SKM-1 (cell line): ENCODE results near the gene HDAC5.
"Not testable (repeated sequence)": the region's sequence is repeated elsewhere in the genome, so short reads cannot be mapped to it uniquely, and the experiment has no call there.

Source experiments
- DNase-seq: peaks from one replicate; lab custom pipeline; 2025; ENCODE audit not compliant: unreplicated experiment; lab: John Stamatoyannopoulos, UW

The HDAC5 gene

DNA sequence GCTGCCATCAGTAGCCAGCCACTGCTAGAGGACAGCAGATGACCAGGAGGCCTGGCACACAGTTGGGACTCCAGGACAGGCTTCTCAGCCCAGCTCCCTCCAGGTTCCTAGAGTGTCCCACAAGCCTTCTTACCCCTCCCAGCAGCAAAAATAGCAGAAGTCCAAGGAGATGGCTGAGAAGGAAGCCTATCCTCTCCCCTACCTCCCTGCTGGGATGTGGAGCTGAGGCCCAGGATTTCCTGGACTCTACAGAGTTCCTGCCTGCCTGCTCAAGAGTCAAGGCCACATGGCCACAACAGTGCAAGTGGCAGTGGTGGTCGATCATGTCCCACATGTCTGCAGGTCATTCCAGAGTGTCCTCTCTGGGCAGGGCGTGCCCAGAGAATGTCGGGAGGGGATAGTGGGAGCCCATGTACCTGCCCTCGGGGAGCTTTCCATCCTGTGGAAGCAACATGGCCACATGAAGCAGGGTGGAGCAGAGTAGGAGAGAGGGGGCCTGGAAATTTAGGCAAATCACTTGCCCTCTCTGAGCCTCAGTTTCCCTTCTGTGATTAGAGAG is 10.6 kb upstream of the HDAC5 start:
- DNase-seq = no peak

DNA sequence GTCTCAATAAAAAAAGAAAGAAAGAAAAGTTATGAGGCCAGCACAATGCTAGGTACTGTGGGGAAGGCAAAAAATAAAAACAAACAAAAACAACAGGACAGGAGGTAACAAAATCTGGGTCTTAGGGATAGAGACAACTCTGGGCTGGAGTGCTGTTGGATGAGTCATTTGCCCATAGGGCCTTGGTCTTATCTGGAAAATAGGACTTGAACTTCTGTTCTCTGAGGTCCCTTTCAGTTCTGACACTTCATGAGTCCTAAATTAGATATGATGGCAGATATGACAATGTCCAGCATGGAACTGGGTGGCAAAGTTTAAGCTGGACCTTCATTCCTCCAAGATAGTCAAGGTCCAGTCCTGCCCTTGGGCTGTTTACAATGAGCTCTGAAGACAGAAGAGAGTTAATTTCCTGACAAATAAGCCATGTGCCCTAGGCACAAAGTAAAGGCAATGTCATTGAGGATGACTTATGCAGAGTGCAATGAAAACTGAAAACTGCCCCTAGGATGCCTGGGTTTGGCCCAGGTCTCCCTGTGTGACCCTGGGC is 8.9 kb upstream of the HDAC5 start:
- no peak for DNase-seq

DNA sequence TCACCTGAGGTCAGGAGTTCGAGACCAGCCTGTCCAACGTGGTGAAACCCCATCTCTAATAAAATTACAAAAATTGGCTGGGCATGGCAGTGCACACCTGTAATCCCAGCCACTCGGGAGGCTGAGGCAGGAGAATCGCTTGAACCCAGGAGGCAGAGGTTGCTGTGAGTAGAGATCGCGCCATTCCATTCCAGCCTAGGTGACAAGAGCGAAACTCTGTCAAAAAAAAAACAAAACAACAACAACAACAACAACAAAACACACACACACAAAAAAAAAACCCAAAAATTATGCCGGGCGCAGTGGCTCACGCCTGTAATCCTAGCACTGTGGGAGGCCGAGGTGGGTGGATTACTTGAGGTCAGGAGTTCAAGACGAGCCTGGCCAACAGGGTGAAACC is 7.9 kb upstream of the HDAC5 start:
- not testable (repeated sequence) for DNase-seq

DNA sequence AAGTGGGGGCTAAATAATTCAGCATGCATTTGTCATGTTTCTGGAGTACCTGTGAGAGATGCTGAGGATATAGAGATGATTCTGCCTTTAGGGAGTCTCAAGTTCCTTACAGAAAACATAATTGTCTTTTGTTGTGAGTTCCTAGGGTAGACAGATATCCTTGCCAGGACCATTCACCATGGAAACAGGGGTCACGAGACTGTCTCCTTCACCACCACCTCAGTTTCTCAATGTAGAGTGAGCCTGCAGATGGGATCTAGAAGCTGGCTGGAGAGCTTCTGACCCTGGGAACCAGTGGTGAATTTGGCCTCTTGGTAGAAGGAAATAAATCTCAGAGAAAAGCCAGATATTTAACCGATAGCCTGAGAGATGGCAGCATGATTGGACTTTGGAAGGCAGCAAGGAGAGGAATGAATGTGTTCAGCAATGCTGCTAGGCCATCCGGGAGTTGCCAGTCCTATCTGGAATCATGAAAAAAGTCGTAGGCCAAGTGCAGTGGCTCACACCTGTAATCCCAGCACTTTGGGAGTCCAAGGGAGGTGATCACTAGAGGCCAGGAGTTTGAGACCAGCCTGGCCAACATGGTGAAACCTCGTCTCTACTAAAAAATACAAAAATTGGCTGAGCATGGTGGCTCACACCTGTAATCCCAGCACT is 7.4 kb upstream of the HDAC5 start:
- no peak for DNase-seq

DNA sequence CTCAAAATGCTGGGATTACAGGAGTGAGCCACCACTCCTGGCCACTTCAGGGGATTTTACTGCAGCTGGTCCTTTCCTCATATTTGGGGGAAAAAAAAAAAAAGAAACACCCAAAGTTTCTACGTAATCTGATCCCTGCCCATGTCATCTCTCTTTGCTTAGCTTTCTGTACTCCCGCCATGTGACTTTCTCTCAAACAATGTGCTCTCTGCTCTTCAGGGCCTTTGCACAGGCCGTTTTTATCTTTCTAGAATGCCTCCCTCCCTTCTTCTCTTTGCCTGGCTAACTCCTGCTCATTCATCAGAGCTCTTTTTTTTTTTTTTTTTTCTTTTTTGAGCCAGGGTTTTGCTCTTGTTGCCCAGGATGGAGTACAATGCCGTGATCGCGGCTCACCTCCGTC is 4.9 kb upstream of the HDAC5 start:
- DNase-seq = no peak

DNA sequence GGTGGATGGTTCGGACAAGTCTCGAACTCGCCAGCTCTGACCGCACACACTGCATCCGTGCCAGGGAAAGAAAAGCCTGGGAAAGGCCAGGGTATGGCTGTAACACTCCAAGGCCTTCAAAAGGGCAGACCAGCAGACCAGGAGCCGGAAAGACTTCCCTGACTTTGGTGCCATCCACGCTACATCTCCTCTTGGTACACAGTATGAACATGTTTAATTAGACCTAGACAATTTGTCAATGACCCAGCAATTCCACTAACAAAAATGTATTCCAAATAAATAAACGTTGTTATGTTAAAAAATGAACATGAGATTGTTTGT is 637 bp upstream of the HDAC5 start:
- no peak for DNase-seq

DNA sequence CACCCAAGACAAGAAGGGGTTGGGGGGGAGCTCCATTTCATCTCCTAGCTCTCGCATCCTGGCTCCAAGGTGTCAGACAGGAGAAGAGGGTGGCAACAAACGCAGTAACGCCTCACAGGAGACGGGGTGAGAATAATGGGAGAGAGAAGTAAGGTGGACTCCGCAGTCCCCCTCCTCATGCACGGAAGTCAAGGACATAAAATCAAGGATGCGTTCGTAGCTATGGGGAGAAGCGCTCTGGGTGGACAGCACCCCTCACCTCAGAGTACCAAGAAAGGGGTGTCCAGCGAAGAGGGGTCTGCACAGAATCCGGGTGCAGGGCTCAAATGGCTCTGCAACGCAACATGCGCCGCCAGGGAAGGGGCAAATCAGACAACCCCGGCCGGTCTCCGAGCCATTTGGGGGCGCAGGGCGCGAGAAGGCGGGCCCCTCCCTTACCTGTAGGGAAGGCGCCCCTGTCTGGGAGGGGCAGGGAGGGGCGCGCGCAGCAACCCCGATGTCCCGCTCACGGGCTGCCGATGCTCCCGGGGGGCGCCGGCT is 555 bp downstream of the HDAC5 start:
- DNase-seq = no peak

DNA sequence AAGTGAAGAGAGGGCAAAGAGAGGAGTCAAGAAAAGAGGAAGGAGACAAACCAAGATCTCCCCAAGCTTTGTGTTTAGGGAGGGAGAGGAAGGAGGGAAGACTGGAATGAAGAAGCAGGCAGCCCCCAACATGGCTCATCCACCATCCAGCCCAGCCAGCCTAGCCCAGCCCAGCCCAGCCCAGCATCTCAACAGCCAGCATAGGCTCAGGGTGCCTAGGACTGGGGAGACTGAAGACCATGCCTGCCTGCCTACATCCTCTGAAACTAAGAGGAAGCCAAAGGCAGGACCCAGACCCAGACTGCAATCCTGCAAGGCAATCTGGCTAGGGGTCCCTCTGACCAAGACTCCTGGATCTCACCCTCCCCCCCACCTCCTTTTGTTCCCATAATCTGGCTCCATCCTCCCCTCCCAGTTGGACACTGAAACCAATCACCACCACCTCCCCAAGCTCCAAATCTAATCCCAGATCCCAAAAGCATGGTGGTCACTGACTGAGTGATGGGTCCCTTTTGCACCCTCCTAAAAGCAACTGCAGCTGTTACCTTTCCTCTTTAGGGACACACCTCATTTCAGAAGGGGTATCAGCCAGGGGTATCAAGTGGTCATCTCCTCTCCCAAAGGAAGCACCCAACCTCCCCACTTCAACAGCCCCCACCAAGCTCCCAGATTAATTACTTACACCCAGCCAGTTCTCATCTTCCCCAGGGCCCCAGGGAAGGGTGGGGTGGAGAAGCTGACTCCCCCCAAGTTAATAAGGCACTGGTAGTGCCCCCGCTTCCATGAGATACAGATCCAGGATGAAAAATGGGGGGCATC is 1.2 kb downstream of the HDAC5 start:
- DNase-seq = no peak

DNA sequence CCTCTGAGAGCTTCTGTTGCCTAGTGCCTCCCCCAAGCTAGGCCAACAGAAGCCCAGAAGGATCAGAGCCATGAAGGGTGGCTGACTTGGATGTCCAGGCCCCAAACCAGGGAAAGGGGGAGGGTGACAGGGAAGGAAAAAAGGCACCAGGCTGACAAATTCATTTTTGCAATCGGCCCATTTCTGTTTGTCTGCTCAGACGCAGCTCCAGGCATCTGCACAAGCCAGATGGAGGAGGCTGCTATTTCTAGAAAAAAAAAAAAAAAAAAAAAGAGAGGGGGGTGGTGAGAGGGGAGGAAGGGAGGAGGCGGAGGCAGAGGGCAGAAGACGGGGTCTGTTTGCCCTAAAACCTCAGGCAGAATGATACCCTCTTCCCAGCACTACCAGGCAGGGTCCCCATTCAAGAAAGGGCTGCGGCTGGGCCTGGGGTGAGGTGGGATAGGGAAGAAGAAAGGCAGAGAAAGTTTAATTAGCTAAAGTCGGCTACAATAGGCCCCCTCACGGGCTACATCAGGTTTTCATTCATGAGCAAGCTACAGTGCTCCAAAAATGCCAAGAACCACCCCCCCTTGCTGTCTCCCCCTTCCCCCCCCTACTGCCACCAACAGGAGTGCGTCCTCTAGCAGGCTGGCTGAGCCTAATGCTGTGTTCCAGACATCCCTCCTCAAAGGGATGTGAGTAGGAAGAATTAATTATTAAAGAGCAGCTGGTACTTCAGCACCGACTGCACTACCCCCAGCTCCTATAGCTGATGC is 2.4 kb downstream of the HDAC5 start:
- DNase-seq = no peak

DNA sequence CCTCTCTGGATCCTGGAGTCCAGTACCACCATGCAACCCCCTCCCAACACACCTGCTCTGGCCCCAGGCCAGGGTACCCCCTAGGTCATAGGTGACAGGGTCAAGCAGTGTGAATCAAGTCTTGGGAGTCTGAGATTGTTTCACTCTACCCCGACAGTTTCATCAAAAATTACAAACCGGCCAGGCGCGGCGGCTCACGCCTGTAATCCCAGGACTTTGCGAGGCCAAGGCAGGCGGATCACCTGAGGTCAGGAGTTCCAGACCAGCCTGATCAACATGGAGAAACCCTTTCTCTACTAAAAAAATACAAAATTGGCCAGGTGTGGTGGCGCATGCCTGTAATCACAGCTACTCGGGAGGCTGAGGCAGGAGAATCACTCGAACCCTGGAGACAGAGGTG is 3.2 kb downstream of the HDAC5 start:
- DNase-seq = not testable (repeated sequence)

DNA sequence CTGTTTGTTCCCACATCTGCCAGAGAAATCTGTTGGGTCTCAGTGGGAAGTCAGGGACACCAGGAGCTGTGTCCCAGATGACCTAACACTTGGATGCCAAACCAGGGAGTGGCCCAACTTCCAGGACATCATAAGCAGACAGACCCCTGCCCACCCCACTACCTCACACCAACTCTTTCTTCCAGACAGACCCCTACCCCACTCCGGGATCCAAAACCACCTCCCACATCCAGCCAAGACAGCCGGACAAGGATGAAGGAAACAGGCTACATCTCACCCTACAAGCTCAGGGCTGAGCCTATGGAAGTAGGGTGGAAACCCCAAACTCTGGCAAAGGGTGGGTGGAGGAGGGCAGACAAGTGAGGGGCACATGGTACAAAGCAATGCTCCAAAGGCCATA is 3.6 kb downstream of the HDAC5 start:
- DNase-seq = no peak

DNA sequence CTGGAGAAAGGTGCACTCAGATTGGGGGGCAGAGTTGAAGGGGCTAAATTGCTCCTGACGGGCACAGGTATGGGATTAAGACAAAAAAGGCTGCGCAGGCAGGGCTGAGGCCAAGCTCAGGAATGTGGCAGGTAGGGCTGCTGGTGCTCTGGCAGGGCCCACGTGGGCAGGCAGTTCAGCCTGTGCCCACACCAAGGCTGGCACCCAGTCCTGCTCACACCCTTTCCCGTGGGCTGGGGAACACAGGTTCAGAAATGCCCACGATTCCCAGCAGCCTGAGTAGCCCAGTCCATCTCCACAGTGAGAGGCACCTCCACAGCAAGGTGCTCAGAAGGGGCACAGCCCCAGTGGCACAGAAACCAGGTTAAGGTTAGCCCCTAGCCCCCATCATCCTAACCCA is 4.4 kb downstream of the HDAC5 start:
- no peak for DNase-seq

DNA sequence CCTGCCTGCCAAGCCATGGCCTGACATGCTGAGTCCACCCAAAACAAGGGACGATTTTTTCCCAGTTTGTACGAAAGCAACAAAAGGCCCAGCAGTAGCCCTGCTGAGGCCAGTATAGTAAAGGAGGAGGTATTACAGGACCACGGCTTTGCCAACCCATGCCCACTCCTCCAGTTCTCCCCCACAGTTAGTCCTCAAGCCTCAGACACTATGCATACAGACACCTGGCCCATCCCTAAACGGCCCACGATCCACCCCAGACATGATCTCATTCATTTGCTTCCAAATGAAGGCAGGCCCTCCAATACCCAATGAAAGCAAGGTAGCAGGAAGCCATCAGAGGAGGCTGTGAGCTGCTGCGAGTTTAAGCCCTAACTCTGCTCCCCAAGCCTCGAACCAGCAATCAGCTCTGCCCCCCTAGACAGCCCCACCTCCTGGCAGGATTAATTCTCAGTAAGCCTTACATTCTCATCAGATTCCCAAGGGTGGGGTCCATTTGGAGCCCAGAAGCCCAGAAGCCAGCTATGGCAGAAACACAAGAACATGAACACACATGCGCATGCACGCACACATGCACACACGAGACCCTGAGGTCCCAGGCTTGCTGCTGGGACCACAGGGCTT is 4.9 kb downstream of the HDAC5 start:
- DNase-seq = no peak

DNA sequence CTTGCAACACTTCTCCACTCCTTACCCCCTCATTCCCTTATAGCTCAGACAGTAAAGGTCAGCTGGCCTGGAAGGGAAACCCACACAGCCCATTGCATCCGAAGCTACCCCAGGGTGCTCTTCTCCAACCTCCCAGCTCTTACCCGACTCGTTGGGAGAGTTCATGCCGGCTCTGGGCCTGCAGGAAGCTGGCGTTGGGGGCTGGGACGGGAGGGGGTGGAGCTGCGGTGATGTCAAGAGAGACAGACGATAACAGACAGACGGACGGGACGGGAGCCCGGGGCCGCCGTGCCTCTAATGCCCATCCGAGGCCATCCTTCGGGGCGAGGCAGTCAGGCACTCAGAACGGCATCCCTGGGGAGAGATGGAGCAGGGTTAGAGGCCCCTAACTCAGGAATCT is 6.1 kb downstream of the HDAC5 start:
- no peak for DNase-seq

DNA sequence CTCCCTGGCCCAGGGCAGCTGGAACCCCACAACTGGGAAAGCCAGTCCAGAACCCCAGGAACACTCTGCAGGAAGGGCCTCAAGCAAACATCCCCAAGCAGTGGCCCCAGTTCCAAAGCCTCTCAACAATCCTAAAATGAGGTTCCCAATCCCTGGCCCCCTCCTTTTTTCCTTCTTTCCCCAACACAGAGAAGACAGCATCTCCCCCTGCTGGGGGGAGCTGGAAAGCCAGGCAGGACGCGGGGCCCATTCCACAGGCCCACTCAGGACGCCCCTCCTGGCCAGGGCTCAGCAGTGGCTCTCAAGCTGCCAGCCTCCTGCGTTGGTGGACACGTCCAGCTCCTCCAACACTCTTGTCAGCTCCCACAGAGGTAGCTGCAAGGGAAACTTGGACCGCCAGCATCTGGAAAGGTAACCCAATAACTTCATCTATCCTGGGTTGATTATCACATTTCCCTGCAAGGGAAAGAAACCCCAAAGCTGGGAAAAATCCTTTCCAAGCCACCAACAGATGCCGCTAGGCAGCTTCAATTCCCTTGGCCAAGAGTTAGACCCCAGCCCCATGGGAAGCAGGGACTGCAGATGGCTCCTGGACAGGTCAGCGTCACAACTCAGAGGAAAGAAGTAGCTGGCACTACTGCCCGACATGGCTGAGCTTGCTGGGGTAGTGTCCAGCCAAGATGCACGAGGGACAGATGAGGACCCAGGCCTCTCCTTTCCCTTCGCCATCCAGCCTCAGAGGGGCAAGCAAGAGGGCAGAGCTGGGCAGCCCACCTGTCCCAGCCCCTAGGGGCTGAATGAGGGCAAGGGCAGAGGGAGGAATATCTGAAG is 7.6 kb downstream of the HDAC5 start:
- no peak for DNase-seq

DNA sequence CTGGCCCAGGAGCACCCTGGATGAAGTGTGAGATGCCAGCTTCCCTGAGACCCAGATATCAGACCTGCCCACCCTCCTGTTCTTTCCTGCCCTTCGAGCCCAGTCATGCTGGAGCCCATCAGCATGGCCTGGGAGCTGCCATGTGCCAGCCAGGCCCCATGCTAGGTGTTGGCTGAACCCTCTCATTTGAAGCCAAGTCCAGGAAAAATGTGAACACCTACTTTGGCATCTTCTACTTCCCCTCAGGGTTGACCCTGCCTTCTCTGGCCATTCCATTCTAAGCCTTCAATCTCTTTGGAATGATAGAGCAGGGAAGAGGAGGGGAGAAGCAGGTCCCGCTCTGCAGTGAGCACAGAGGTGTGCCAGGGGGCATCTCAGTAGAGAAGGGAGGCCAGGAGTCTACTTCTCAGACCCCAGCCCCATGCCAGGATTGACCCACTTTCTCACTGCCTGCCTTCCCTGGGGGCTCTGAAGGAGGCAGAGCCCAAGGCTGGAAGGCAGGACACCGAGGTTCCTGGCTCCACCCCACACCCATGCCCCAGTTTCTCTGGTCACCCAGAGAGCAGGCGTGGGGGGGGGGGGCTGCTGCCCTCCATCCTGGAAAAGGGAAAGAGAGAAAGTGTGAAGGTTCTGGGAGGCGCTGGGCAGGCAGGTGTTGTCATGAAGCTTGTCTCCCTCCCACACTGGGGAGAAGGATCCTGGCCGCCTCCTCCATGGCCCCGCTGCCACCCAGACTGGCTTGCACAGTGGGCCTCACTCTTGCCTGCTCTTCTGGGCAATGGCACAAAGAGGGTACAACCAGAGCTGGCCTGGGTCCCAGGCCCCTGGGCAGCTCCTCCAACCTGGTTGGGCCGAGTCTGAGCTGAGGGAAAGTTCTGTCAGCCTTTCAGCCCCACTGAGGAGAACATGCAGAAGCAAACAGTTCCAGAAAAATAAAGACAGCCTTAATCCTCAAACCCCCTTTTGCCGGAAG is 9.3 kb downstream of the HDAC5 start:
- DNase-seq = no peak

DNA sequence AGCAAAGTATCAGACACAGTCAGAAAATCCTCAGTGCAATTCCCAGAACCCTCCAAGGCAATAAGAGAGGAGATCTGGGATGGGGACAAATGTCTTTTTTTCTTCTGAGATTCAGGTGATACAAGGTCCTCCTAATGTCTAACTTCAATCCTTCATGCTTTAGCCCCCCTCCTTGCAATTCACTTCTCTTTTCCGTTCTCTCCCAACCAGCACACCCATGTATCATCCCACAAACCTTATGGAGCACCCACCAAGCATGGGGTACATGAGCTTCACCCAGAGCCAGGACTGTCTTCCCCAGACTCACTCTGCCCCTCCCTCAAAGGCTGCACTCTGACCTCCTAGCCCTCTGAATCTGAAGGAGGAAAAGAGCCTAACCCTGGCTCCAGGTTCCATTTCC is 10.1 kb downstream of the HDAC5 start:
- DNase-seq = no peak

DNA sequence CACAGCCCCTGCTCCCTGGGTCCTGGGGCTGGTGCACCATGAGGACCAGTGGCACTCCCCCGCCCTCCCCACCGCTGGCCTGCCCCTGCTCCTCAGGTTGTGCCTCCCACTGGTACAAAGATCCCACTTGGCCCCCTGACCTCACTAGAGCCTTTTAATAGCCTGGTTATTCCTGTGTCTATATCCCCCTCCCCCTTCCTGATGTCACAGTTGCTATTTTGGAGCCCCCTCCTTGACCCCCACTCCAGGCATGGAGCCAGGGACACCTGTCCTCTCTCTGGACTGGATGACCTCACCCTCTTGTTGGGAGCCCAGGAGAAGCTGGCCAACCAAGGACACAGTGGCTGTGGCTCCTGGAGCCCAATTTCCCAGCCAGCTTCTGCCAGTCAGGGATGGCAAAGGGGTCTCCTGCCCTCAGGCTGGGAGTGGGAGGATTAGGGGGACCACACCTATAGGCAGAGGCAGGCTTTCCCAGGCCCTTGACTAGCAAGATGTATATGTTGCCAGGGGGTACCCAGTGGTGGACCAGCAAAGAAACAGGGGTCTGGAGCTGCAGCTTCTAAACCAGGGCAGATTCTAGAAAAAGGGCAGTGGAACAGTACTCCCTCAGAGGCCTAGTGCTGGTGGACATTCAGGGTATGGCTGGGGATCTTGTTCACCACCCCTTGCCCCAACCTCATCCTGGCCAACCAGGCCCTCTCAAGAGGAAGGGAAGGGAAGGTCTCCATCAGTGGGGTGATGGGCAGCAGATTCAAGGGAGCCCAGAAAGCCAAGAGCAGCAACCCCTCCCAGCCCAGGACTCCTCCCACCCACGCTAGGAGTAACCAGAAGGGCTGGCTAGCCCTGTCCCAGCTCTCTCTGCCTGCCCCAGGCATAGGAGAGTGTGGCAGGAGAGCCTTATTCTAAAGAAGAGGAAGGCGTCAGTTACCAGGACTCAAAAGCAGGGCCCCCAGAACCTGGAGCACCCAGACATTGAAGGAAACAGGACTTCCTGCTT is 10.9 kb downstream of the HDAC5 start:
- DNase-seq = no peak
